HG02798 (cell line): ENCODE measurements around the gene CAPZA1.

Source experiments
- ATAC-seq: cut with Tn5 transposase; IDR thresholded peaks from one replicate; pipeline ENCODE4 v1.9.1; 2021; ENCODE audit warnings: mild to moderate bottlenecking; ENCODE audit not compliant: unreplicated experiment, poor library complexity

CAPZA1 gene

DNA sequence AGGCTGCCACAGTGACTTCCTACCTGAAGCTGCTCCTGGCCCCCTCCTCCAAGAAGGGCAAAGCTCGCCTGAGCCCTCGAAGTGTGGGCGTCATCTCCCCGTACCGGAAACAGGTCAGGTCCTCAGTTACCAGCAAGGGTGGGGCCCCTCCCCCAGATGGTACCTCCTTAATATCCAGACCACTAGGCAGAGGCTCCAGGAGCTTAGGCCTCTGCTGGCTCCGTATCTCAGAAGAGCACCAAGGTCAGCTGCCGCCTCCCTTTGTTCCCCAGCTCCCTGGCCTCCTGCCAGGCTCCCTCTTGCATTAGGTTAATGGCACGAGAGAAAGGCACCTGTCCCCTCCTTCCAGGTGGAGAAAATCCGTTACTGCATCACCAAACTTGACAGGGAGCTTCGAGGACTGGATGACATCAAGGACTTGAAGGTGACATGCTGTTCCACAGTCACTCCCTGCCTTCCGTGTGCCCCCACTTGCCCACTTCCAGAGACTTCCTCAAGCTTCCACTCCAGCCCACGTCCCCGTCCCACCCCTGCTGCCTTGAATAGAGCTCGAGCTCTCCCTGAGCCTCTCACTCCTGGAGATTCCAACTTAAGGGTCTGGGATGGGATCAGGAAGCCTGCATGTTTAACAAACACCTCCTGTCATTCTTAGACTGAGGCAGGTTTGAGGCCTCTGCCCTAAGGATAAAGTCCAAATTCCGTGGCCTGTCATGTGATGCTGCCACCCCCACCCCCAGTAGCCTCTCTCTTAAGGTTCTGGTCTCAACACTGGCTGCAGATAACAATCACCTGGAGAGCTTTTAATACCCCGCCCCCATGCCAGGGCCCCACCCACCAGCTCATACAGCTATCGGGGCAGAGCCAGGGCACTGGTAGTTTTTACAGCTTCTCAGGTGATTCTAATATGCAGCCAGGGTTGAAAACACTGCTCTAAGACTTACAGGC, 79.0 kb downstream of the CAPZA1 start:
- ATAC-seq = no peak

DNA sequence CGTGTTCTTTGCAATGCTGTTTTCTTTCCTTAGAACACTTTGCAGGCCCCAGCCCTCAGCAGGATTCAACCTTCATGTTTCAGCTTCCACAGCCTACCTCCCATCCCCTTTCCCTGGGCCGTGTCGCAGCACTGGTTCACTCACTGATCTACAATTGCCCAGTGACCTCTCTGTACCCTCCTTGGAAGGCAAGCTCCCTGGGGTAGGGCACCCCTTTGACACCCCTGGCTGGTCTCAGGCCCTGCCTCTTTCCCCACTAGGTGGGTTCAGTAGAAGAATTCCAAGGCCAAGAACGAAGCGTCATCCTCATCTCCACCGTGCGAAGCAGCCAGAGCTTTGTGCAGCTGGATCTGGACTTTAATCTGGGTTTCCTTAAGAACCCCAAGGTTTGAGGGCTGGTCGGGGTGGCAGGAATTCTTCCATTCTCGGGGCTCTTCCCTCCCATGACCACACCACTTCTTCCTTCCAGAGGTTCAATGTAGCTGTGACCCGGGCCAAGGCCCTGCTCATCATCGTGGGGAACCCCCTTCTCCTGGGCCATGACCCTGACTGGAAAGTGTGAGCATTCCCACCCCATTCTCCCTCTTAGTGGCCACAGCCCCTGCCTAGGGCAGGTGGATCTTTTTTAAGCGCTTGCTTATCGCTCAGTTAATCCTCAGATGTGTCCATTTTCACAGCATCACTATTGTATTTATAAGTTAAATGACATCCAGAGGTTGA, 80.0 kb downstream of the CAPZA1 start:
- no peak for ATAC-seq

DNA sequence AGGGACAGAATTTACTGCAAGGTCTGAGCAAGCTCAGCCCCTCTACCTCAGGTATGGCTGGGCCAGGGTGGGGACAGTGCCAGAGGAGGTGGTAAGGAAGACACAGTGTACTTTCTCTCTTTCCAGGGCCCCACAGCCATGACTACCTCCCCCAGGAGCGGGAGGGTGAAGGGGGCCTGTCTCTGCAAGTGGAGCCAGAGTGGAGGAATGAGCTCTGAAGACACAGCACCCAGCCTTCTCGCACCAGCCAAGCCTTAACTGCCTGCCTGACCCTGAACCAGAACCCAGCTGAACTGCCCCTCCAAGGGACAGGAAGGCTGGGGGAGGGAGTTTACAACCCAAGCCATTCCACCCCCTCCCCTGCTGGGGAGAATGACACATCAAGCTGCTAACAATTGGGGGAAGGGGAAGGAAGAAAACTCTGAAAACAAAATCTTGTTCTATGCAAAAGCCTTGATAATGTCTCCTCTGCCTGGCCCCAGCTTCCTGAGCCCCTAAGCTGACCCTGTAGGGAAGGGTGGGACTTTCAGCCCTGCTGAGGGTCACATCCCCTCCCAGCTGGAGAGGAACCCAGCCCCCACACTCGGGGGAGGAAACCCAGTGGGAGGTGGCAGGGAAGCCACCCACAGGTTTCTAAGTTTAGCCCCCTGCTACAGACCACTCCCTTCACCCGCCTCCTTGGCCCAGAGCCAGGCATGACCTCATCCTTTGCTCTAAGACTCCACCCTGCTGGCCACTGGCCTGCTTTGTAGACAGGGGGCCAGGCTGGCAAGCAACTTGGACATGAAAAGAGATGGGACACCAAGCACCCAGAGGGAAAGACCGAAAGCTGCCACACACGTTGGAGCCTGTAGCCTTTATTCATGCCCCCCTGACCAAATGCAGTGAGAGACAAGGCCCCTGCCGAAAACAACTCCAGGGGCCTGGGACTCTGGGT, 80.9 kb downstream of the CAPZA1 start:
- ATAC-seq = peak; percentile 41

DNA sequence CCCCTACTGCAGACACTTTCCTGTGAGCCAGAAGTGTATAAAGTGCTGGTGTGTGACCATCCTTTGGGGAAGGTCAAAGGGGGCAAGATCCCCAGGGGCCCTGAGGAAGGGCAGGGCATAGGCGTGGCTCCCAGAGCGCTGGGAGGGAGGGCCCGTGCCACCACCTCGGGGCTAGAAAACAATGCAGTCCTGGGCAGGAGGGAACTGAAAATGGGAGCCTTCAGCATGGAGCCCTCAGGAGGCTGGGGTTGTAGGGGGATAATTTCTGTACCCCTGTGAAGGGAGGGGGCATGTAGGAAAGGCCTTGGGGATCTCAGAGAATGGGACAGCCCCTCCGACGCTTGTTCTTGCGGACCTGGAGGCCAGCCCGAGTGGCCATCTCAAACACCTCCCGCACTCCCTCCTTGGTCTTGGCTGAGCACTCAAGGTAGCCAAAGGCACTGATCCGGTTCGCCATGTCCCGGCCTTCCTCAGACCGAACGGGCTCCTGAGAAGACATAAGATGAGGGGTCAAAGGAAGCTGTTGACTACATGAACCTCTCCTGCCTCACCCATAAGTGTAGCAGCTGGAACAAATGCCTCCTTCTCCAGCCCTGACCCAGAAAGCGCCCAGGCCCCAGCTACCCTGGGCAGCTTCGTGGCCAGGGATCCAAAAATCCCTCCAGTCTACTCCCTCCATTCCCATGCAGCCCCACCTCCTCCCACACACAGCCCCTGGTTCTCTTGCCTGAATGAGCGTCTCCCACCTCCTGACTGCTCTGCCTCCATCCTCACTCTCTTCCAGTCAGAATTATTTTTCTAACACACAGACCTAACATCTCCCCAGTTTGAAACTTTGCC, 81.8 kb downstream of the CAPZA1 start:
- ATAC-seq = no peak

DNA sequence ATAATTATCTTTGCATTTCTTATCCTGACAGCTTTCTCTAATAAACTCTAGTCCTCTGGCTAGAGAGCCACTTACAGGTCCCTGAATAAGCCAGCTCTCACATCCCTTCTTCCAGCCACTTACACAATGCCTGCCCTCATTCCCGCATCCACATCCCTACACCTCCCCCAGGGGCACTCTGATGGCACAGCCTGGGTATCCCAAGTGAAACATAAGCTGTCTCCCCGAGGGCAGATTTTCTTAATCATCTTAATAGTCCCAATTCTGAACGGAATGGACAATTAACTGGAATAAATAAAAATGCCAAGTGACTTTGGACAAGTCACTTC, 82.4 kb downstream of the CAPZA1 start:
- ATAC-seq = no peak

DNA sequence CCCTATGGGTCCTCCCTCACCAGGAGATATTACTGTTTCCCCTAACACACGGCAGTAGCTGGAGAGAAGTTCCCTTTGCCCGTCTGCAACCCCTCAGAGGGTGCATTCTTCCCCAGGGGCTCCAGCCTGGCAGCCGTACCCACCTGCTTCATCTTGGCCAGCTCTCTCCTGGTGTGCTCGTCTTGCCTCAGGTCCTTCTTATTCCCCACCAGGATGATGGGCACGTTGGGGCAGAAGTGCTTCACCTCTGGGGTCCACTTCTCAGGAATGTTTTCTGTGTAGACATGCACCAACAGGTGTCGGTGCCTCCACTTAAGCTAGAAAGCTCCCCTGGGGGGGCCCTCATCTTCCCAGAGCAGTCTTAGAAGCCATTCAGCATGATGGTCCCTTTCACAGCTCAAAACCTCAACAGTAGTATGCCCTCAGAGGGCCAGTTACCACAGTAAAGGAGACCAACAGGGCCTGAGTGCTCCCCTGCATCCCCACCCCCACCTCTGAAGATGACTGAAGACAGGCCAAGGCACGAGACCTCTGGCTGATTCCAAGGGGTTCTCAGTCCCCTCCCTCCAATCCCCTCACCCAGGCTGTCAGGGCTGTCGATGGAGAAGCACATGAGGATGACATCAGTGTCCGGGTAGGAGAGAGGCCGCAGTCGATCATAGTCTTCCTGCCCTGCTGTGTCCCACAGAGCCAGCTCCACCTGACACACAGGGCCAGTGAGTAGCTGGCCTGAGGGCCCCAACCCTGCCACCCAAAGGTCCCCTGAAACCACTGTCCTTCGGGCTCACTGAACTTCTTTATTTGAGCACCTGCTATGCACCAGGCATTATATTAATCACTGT, 83.0 kb downstream of the CAPZA1 start:
- no peak for ATAC-seq

DNA sequence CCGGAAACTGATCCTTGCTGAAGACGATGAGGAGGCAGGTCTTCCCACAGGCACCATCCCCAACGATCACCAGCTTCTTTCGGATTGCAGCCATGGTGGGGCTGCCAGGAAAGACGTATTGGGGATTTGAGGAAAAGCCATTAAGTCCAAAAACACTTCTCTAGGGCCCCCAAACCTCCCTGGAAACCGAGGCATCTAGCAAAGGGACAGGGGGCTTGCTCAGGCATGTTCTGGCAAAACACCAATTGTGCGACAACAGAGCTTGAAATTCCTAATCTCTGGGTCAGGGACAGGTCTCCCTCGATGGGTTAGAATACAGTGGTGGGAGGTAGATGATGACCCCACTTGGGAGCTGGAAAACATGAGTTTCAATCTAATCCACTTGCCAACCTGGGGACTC, 84.1 kb downstream of the CAPZA1 start:
- no peak for ATAC-seq

DNA sequence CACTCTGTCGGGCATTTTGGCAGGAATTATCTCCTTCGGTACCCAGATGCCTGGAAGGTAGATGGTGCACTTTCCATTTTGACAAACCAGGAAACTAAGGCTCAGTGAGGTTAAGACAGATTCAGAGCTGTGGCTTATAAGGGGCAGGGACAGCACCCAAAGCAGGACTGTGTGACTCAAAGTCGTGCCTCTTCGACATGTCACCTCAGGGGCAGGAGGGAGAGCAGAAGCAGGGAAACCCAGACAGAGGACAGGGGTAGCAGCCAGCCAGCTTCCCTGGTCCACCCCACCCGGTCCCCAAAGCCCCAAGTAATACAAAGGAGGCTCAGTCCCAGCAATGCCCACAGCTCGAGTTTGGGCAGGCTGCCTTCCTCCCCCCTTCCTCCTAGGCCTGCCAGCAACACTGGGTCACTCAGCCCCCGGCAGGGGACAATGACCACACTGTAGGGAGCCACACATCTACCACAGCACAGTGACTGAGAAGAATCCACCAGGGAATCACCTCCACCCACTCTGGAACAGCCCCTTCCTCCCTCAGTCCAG, 84.8 kb downstream of the CAPZA1 start:
- peak; percentile 0 for ATAC-seq

DNA sequence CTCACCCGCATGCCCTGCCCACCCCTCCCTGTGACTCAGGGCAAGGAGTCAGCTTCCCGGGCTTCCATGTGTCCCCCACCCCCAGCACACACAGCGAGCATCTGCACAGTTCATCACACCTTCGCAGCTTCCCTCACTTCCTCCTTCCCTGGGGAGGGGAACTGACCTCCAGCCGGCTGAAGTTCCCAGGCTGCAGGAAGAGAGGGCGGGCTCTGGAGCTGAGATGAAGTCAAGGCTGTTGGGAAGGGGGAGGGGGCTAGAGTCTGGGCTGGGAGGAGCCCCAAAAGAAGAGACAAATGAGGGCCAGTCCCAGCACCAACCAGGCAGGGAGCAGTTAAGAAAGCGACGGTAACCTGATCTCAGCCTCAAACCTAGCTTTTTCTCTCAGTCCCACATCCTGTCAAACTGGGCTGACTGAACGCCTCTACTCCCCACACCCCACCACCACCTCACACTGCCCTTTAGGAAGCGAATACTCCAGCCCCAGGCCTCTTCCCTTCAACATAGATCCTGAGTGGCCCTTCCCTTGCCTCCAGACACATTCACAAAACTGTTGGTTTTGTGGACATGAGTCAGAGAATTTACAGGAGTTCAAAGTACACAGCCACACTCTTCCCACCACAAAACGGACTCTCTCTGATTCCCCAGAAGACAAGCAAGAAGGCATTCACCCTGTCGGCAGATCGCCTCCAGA, 85.4 kb downstream of the CAPZA1 start:
- peak; percentile 56 for ATAC-seq

DNA sequence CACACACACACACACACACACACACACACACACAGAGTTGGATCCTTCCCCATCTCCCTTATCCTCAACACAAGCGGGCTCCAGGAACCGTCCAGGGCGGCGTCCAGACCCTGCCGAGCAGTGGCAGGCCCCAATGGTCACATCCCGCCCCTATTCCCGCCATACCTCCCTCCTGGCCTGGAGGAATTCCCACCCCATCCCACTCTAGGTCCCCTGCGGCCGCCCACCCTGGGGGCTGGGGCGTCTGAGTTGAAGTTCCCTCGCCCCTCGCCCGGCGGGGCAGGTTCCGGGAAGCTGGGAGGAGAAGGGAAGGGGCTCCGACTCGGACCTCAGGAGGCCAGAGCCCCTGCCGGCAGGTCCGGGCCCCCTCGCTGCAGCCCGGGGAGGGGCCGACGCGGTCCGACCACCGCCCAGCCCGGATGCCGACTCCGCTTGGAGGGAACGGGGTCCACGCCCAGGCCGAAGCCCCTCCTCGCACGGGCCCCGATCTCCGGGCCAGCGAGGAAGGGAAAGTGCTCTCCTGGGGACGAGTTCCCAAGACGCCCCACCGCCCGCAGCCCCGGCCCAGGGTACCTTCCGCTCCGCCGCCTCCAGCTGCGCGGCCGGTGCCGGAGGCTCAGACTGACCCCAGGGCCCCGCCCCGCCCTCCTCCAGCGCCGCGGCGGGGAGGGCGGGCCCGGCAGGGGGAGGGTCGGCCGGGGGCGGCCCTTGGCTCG, 87.0 kb downstream of the CAPZA1 start, which contains the start of gene RHOC:
Gene RHOC (minus strand): TSS at position 623 of the 716 bp plus-strand sequence. CDS start 3,328 bp downstream, outside the sequence.
- peak; percentile 79 for ATAC-seq

DNA sequence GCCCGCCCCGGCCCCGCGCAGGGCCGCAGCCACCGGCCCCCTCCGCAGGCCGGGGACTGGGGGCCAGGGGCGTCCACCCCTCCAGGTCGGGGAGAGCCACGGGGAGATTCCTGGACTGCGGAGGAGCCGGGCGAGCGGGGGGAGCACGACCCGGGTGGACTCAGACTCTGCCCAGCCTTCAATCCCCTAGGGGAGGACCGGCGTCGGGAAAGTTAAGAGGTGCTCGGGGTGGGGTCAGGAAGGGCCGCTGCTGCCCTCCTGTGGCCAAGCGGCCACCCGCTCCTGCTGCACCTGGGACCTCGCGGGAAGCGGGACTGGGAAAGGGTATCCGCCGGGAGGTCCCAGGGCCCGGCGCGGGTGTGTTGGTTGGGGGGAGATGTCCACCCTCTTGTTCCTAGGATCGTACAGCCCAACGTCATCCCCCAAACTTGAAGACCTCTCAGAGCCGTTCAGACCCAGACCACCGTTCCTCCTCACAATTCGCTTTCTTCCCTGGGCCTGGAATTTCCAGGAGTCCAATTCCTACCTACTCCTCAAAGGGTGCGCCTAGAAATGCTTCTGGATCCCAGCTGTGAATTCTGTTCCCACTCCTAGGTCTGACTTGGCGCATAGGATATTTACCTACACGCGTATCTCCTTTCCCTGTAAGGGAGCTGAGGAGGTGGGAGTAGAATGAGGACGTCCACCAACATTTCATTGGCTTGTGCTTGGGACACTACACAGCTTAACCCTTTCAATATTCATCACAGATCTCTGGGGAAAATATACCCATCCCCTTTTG, 87.8 kb downstream of the CAPZA1 start:
- peak; percentile 74 for ATAC-seq

DNA sequence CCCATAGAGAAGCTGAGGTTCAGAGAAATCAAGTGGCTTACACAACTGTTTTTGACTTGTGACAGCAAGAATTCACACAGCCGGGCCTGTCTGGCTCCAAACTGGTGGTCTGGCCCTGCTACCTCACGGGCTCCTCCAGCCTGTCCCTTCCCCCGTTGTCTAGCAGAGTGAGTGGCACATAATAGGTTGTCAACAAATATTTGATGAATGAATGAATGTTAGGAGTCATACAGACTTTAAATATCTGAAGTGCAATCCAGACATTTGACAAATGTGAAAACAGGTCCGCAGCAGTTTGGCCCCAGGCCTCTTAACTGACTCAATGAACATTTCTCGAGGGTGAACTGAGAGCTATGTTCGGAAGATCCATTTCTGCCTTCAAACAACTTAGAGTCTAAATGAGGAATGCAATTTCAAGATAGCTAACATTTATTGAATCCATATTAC, 88.4 kb downstream of the CAPZA1 start:
- ATAC-seq = no peak

DNA sequence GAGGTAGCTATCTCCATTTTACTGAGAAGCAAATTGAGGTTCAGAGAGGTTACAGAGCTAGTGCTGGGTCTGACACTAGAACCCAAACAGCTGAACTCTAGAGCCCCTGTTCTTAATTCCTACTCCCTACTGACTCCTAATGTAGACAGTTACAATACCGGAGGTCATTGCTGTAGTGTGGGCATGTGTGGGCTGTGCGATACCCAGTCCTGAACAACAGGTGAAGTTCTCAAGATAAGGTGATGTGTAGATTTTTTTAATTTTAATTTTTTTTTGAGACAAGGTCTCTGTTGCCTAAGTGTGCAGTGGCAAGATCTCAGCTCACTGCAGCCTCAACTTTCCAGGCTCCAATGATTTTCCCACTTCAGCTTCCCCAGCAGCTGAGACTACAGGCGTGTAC, 88.9 kb downstream of the CAPZA1 start:
- ATAC-seq = no peak

DNA sequence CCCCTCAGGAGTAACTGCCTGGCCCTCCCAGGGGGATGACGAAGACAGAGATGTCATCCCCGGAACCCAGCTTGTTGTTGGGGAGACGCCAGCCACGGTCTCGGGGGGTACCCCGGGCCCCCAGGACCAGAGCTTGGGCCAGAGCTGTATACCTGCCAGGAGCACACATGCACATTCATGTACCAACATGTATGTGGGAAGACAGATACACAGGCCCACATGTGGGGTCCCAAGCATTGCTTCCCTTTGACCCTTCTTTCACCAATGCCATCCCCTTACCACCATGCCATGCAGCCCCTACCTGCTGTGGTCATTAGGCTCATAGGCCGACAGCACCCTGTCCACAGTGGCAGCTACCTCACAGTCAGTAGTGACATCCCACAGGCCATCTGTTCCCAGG, 90.5 kb downstream of the CAPZA1 start:
- ATAC-seq = no peak

DNA sequence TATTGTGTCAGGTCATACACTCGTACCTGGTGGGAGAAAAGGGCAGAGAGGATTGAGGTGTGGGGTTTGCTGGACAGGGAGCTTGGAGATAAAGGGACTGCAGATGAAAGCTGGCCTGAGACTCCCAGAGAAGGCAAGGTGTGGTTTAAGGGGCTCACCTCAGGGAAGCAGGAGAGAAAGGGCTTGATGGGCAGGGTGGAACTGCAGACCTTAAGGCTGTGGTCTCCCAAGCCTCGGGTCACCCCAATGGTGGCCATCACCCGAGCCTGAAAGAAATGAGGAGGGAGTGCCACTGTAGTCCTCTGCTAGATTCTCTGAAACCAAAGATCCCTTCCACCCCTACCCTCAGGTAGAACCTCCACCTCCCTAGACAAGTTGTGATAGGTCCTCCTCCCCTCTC, 91.0 kb downstream of the CAPZA1 start:
- ATAC-seq = no peak

DNA sequence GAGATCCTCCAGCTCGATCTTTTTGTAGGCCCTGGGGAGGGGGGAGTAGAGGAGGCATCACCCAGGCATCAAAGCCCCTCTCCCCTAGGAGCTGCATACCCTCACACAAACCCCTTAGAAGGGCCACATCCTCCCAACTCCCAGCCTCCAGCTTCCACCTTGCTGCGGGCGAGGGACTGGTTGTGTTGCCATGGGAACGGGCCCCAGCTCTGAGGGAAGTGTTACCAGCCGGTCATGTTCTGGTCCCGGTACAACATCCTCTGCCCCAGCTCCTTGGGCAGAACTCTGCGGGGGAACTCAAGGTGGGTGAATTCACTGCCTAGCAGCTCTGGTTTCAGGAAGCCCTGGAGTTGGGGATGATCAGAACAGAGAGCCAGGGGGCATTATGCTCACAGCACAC, 91.4 kb downstream of the CAPZA1 start:
- no peak for ATAC-seq
